COLO668 (cell line): Measurements from ENCODE around the gene MAP3K12.
"Not testable (repeated sequence)": the region's sequence is repeated elsewhere in the genome, so short reads cannot be mapped to it uniquely, and the experiment has no call there.

ENCODE experiments used
- DNase-seq: peaks from one replicate; lab custom pipeline; 2025; ENCODE audit not compliant: unreplicated experiment; lab: John Stamatoyannopoulos, UW

MAP3K12 gene

GRCh38 chr12:53499266-53500141, at the start of gene MAP3K12:
Gene MAP3K12, minus strand, starts transcription at chr12:53499458. Its CDS starts 12,067 bp downstream, at chr12:53487391.
- peak; percentile 47 for DNase-seq

DNA sequence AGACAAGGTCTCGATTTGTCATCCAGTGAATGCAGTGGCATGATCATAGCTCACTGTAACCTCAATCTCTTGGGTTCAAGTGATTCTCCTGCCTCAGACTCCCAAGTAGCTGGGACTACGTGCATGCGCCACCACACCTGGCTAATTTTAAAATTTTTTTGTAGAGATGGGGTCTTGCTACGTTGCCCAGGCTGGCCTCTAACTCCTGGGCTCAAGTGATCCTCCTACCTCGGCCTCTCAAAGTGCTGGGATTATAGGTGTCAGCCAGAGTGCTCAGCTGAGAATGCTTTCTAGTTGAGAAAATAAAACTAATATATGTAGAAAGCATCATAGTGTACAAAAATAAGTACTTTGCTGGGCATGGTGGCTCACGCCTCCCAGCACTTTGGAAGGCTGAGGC, 49.1 kb upstream of the MAP3K12 start:
- DNase-seq: not testable (repeated sequence)

GRCh38 chr12:53543539-53543938, 44.3 kb upstream of the MAP3K12 start:
- DNase-seq: peak; percentile 8

GRCh38 chr12:53539526-53539925, 40.3 kb upstream of the MAP3K12 start:
- DNase-seq: no peak

GRCh38 chr12:53538209-53538689, 39.0 kb upstream of the MAP3K12 start:
- no peak for DNase-seq

- no peak for DNase-seq
Observed at GRCh38 chr12:53536962-53537361, 37.7 kb upstream of the MAP3K12 start.

GRCh38 chr12:53533471-53533870, 34.2 kb upstream of the MAP3K12 start:
- no peak for DNase-seq

- no peak for DNase-seq
Observed at GRCh38 chr12:53532524-53533445, 33.5 kb upstream of the MAP3K12 start.

DNA sequence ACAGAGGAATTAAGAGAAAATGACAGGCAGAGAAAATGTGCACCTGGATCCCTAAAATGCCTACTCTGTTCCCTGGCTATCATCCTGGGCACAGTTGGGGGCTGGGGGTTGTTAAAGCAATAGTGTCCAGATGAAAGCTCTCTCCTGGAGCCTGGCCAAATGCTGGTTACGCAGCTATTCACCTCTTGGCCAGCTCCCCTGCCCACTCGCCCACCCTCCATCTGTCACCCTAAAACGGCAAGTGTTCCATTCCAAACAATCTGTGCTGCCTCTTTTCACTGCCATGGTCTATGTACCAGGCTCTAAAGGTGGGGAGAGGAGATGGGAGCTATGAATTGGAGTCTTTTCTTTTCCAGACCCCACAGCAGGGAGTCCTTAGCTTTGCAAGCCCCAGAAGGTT, 32.8 kb upstream of the MAP3K12 start:
- DNase-seq: no peak

DNA sequence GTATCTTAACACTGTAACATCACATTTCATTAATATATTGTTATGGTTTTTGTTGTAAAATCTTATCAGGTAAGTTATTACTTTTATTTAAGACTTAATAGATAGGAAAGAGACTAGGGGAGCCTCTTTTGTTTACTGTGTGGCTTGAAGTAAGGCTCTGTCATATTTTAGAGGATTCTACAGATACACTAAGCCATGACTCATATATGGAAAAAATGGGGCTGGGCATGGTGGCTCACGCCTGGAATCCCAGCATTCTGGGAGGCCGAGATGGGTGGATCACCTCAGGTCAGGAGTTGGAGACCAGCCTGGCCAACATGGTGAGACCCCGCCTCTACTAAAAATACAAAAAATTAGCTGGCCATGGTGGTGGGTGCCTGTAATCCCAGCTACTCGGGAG, 31.7 kb upstream of the MAP3K12 start:
- DNase-seq: no peak

GRCh38 chr12:53530061-53530460, 30.8 kb upstream of the MAP3K12 start:
- DNase-seq: no peak

DNA sequence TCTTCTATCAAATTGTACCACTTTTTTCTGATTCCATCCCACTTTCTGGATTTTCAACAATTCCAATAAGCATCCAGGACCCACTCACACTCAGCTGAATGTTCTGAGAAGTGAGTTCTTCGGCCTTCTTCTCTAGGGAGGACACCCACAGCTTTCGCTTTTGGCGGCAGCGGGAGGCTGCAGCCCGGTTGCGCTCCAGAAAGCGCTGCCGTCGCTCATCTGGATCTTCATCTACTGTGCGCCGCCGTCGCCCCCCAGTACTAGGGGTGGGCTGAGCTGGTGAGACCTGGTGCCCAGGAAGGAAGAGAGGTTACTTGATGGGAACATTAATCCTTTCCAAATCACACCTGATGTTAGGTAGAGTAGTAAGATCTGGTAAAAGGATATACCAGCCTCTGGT, 25.2 kb upstream of the MAP3K12 start:
- no peak for DNase-seq

DNA sequence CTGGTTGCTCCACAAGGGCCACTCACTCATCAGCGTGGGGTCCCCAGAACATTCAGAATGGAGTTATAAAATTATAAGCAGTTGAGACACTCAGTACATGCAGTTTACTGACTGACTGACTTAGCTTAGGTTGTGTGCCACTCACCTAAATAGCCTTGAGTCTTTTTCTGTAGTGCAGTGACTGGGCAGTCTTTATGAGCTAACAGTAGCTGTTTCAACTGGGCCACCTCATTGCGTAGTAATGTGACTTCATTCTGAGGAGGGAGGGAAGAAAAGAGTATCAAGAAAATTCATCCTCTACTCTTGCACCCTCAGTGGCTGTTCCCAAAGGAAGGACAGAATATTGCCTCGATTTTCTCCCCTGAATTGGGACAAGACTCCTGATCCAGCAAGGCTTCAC, 23.9 kb upstream of the MAP3K12 start:
- no peak for DNase-seq

- no peak for DNase-seq
Observed at GRCh38 chr12:53518381-53518780, 19.1 kb upstream of the MAP3K12 start.

DNA sequence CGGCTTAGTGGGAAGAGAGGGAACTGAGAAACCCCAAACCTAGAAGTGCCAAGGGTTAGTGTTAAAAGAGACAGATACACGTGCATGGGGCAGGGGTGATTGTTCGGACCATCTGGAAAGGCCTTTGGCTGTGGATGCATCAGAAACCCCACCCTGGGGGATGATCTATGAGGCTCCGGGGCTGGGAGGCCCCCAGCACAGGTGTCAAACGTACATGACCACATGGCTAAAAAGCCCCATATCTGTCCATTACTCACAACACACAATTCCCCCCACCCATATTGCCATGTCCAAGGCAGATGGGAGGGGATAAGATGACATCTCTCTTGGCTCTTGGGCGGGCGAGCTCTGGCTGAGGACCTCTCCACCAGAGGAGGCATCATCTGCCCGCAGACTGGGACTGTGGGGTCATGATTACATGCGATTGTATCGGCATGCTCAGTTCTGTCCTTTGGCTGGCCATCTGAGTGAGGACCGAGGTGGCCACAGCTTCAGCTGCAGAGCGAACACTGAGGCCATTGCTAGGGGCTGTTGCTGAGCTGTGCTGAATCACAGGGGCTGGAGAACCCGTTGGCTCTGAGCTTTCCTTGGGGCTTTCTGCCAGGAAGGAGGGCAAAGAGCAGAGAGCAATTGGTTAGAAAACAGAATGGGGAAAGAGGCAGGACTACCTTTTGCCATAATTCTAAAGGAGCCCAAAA, 17.6 kb upstream of the MAP3K12 start:
- DNase-seq: no peak

DNA sequence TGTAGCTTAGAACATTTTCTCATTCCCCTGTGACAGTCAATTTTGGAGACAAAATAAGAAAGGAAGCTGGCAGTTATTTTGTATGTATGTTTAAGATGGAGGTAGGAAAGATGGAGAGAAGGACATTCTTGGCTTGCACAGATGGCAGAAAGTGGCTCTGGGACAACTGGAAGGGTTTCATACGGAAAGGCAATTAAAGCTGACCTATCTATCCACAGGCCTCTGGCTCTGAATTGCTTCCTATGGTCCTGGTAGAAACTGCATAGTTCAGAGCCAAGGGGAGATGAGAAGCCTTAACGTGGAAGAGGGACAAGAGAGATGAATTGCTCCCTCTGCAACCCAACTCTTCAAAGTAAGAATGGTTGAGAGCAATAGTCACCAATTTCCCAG, 16.0 kb upstream of the MAP3K12 start:
- DNase-seq: no peak

- no peak for DNase-seq
Observed at GRCh38 chr12:53514628-53515290, 15.5 kb upstream of the MAP3K12 start.

DNA sequence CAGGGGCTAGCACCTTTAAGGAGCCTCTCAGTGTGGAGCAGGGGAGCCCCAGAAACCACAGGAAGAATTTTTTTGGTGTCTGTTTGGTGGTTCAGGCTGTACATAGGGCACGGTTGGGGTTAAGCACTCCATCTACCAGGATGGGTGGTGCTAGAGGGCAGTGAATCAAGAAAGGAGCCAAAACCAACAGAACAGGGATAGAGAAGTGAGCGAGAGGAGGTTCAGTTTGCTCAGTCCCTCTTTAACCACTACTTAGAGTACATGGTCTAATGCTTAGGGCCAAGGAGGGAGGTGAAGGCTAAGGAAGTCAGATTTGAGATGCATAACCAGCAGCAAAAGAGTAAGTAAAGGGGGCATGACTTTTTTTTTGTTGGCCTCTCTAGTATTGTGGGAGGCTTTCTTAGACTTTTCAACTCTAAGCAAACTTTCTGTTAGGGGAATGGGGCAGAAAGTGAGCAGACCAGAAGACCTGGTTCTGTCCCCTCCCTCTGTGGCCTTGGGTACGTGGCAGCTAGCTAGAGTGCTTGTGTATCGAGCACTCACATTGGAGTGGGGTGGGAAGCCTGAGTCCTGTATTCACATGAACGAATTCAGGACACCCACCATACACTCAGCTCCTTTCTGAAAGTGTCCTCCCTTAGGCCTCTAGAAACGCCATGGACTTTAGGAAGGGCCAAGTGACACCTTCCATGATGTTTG, 14.6 kb upstream of the MAP3K12 start:
- no peak for DNase-seq

DNA sequence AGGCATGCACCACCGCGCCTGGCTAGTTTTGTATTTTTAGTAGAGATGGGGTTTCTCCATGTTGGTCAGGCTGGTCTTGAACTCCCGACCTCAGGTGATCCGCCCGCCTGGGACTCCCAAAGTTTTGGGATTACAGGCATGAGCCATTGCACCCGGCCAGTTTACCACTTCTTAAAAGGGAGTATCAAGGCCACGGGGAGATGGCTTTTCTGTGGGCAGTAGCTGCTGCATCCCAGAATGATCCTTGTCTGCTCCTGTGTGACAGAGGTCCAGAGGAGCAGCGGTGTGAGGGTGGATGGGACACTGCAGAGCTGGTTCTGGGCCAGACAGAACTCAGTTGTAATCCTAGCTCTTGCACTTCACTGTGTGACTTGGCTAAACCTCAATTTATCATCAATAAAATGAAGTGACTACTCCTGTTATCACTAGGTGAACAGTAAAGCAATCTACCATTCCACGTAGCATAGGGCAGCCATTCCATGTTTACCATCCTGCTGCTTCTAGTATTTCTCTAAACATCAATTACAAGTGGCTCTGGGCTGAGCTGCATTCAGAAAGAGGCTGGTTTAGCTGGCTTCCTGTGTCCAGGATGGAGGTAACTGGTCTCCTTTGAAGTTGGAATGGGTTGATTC, 11.0 kb upstream of the MAP3K12 start:
- no peak for DNase-seq
